Neural cell (in vitro differentiated cells): ENCODE results near the gene SETD6. TPM values are rescaled to one million over a fixed set of nuclear protein-coding genes. Genes with fewer than 3 reads are reported as not detected.

Experiments
- H2AFZ ChIP-seq: fragments of 200-600, 300-800 bp; sonication (generic), shearing (Covaris generic); 2 replicates; pipeline ENCODE4 v1.6.0; 2014; ENCODE audit warnings: low read depth, mild to moderate bottlenecking, antibody characterized with exemption, low read length, moderate library complexity
- H3F3A ChIP-seq: fragments of 200-600 bp; shearing (Covaris generic); 2 replicates; pipeline ENCODE4 v1.6.1; 2016; ENCODE audit warnings: mild to moderate bottlenecking, moderate library complexity, mixed read lengths, antibody characterized with exemption, low read length; ENCODE audit not compliant: insufficient read depth, poor library complexity, severe bottlenecking
- H3K27ac ChIP-seq: fragments of 200-600, 300-800 bp; sonication (generic), shearing (Covaris generic); 2 replicates; pipeline ENCODE4 v1.5.1; 2014; ENCODE audit warnings: mild to moderate bottlenecking, low read length, moderate library complexity
- H3K27me3 ChIP-seq: fragments of 300-800, 200-600 bp; sonication (generic), shearing (Covaris generic); 2 replicates; pipeline ENCODE4 v1.6.0; 2014; ENCODE audit warnings: mild to moderate bottlenecking, low read depth, low read length, moderate library complexity; ENCODE audit not compliant: insufficient read depth
- H3K36me3 ChIP-seq: fragments of 300-800, 200-600 bp; sonication (generic), shearing (Covaris generic); 2 replicates; pipeline ENCODE4 v1.5.1; 2014; ENCODE audit warnings: mild to moderate bottlenecking, antibody characterized with exemption, low read length, moderate library complexity; ENCODE audit not compliant: insufficient read depth
- H3K4me2 ChIP-seq: fragments of 300-800, 200-600 bp; sonication (generic), shearing (Covaris generic); 2 replicates; pipeline ENCODE4 v1.6.0; 2014; ENCODE audit warnings: mild to moderate bottlenecking, low read length
- H3K4me3 ChIP-seq: fragments of 300-800, 200-600 bp; sonication (generic), shearing (Covaris generic); 2 replicates; pipeline ENCODE4 v1.5.1; 2014; ENCODE audit warnings: mild to moderate bottlenecking, low read length, moderate library complexity
- H3K79me2 ChIP-seq: fragments of 200-600 bp; shearing (Covaris generic); replicated peaks from 2 replicates; pipeline ENCODE4 v1.6.0; 2014; ENCODE audit warnings: mild to moderate bottlenecking, low read length, moderate library complexity; ENCODE audit not compliant: insufficient read depth
- H3K9ac ChIP-seq: fragments of 300-800, 200-600 bp; sonication (generic), shearing (Covaris generic); 2 replicates; pipeline ENCODE4 v1.6.1; 2016; ENCODE audit warnings: mild to moderate bottlenecking, low read length, mixed read lengths
- H3K9me2 ChIP-seq: fragments of 200-600 bp; shearing (Covaris generic); 2 replicates; pipeline ENCODE4 v1.6.1; 2016; ENCODE audit warnings: mild to moderate bottlenecking, low read length, mixed read lengths; ENCODE audit not compliant: insufficient read depth
- H3K9me3 ChIP-seq: fragments of 200-600, 300-800 bp; sonication (generic), shearing (Covaris generic); 2 replicates; pipeline ENCODE4 v1.6.1; 2016; ENCODE audit warnings: mild to moderate bottlenecking, mixed run types, low read length, moderate library complexity, mixed read lengths
- H4K20me1 ChIP-seq: fragments of 200-600 bp; shearing (Covaris generic); 2 replicates; pipeline ENCODE4 v1.6.1; 2016; ENCODE audit warnings: mild to moderate bottlenecking, mixed run types; ENCODE audit not compliant: insufficient read depth
- EP300 ChIP-seq: fragments of 450-650 bp; conservative IDR thresholded peaks from 2 replicates; pipeline ENCODE4 v1.6.1; 2014; ENCODE audit warnings: antibody characterized with exemption, mild to moderate bottlenecking, moderate library complexity; ENCODE audit not compliant: poor library complexity, severe bottlenecking
- EZH2 ChIP-seq: fragments of 200-600, 300-800 bp; shearing (Covaris generic), sonication (generic); IDR thresholded peaks from 2 replicates; pipeline ENCODE4 v1.6.1; 2014; ENCODE audit warnings: antibody characterized with exemption, low read length, borderline replicate concordance, mild to moderate bottlenecking; ENCODE audit not compliant: insufficient read depth, poor library complexity, severe bottlenecking
- MXI1 ChIP-seq: fragments of 450-650 bp; conservative IDR thresholded peaks from 2 replicates; pipeline ENCODE4 v1.6.1; 2014; ENCODE audit warnings: antibody characterized with exemption, mild to moderate bottlenecking; ENCODE audit not compliant: poor library complexity, severe bottlenecking
- POLR2AphosphoS5 ChIP-seq: IDR thresholded peaks from 2 replicates; pipeline ENCODE4 v1.6.1; 2012
- RAD21 ChIP-seq: fragments of 450-650 bp; conservative IDR thresholded peaks from 2 replicates; pipeline ENCODE4 v1.6.1; 2014; ENCODE audit warnings: antibody characterized with exemption, mild to moderate bottlenecking, moderate library complexity
- REST ChIP-seq: IDR thresholded peaks from 2 replicates; pipeline ENCODE4 v1.6.1; 2012; ENCODE audit warnings: borderline replicate concordance
- SMC3 ChIP-seq: fragments of 450-650 bp; conservative IDR thresholded peaks from 2 replicates; pipeline ENCODE4 v1.6.1; 2014; ENCODE audit warnings: antibody characterized with exemption, mild to moderate bottlenecking, moderate library complexity; ENCODE audit not compliant: poor library complexity
- TAF1 ChIP-seq: IDR thresholded peaks from 2 replicates; pipeline ENCODE4 v1.6.1; 2012; ENCODE audit warnings: low read depth
- polyA plus RNA-seq: library from polyadenylated mRNA; depleted of rRNA; stranded (reverse); fragments of >200 nt; gene quantifications from 2 replicates; pipeline ENCODE4 v1.2.3, GENCODE V29; 2014
- TF ChIP-seq, protein P1 (sequence below): fragments of 450-650 bp; IDR thresholded peaks from 2 replicates; pipeline ENCODE4 v1.5.1; 2014; ENCODE audit warnings: antibody characterized with exemption, mild to moderate bottlenecking, moderate library complexity; ENCODE audit not compliant: poor library complexity, severe bottlenecking

SETD6 gene
- polyA plus RNA-seq, 1 donor from 2014 or later, result 61.2 TPM

DNA sequence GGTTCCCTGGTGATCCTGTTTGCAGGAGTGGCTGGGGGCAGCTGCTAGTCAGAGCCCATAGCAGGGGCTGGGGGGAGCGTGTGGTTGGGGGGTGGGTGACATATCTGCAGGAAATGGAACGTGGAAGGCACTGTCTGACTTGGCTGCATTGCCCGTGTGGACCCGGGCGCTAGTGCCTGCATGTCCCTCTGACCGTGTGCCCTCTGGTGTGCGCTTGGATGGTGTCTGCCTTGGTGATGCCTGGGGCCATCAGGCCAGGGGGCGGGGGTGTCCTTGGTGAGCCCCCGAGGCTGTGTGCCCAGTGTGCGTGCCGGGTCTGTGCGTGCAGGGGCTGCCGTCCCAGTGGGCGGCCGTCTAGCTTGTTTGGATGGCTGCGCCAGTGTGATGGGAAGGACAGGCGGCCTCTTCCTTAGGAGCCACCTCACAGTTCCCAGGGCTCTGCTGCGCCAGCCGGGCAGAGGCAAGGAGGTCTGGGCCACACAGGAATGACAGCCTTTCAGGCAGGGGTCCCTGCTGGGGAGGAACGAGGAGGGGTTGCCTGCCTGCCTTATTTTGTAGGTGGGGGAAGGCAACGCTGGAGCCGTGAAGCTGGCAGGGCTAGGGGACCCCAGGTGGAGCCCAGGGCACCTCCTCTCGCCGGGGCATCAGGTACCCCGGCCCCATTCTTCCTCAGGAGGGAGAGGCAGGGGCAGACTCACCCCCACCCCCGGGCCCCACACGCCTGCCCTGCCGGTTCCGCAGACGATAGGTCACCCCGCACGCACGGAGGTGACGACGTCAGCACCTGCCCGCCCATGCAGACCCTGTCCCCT, 14.7 kb upstream of the SETD6 start:
- Histone ChIP-seq H3K4me3 (peak overlapping the region; percentile 76), H3F3A (peaks cover 16% of the 10 kb centered on the region), H3K4me2 (peak overlapping the region; percentile 77), H3K36me3 (no peaks in the 10 kb centered on the region), H3K9me2 (no peaks in the 10 kb centered on the region), H2AFZ (peak overlapping the region; percentile 48), H3K79me2 (peaks cover 41% of the 10 kb centered on the region), H3K27ac (peak overlapping the region; percentile 100), H3K27me3 (no peaks in the 10 kb centered on the region), H4K20me1 (peaks cover 4% of the 10 kb centered on the region), H3K9ac (peak overlapping the region; percentile 97), H3K9me3 (no peaks in the 10 kb centered on the region)
- TF ChIP-seq REST, result no peak
- TF ChIP-seq EP300, result no peak
- no peak for TF ChIP-seq EZH2
- no peak for TF ChIP-seq SMC3
- TF ChIP-seq, protein P1, sequence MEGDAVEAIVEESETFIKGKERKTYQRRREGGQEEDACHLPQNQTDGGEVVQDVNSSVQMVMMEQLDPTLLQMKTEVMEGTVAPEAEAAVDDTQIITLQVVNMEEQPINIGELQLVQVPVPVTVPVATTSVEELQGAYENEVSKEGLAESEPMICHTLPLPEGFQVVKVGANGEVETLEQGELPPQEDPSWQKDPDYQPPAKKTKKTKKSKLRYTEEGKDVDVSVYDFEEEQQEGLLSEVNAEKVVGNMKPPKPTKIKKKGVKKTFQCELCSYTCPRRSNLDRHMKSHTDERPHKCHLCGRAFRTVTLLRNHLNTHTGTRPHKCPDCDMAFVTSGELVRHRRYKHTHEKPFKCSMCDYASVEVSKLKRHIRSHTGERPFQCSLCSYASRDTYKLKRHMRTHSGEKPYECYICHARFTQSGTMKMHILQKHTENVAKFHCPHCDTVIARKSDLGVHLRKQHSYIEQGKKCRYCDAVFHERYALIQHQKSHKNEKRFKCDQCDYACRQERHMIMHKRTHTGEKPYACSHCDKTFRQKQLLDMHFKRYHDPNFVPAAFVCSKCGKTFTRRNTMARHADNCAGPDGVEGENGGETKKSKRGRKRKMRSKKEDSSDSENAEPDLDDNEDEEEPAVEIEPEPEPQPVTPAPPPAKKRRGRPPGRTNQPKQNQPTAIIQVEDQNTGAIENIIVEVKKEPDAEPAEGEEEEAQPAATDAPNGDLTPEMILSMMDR, result no peak
- no peak for TF ChIP-seq MXI1
- TF ChIP-seq RAD21, result no peak
- no peak for TF ChIP-seq TAF1
- TF ChIP-seq POLR2AphosphoS5, result no peak

DNA sequence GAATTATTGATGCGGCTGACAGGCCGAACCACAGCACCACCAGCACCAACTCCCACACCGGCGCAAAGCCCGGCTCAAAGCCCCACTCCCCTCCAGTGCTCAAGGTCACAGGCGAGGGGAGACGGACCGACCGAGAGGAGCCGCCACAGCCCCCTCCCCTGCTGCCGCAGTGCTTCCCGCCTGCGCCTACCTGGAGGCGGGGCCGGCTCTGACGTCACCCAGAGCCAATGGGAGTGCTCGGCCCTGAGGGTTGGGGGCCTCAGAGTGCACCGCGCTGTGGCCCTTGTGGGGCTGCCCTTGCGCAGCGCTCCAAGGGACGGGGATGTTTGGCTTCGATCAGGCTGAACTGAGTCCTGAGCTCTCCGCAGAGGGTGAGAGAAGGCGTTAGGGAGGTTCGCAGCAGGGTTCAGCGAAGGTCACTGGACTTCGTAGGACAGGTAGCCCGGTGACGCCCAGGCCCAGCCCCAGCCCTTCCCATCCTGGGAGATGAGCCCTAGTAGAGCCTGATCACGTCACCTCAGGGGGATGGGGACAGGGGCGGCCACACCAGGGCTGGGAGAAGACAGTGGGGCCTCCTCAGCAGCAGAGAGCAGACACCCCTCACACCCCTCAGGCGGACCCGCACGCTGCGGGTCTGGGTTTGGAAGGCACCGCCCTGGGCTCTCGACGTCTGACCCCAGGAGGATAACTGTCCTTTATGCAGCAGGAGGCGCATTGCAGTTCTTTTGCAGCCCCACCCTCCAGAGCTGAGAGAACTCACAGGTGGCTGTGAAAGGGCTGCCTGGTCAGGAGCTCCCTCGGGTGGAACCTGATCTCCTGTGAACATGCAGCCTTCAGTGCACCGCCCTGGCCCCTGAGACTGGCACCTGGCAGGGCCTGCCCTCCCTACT, 13.8 kb upstream of the SETD6 start:
- no peaks in the 10 kb centered on the region for H3K9me2 ChIP-seq
- H3K9ac ChIP-seq, result peak overlapping the region; percentile 97
- peaks cover 41% of the 10 kb centered on the region for H3K79me2 ChIP-seq
- H3K27ac ChIP-seq, result peak overlapping the region; percentile 100
- H3K36me3 ChIP-seq, result no peaks in the 10 kb centered on the region
- peak overlapping the region; percentile 76 for H3K4me3 ChIP-seq
- H4K20me1 ChIP-seq, result peaks cover 4% of the 10 kb centered on the region
- H3K4me2 ChIP-seq, result peak overlapping the region; percentile 77
- H3K27me3 ChIP-seq, result no peaks in the 10 kb centered on the region
- TF ChIP-seq EP300, result peak; percentile 61
- peak; percentile 44 for TF ChIP-seq SMC3
- TF ChIP-seq EZH2, result no peak
- TF ChIP-seq, protein P1, result peak; percentile 16
- TF ChIP-seq TAF1, result peak; percentile 71
- peak; percentile 10 for TF ChIP-seq REST
- peak; percentile 94 for TF ChIP-seq POLR2AphosphoS5
- peak; percentile 34 for TF ChIP-seq MXI1
- no peak for TF ChIP-seq RAD21
- peaks cover 15% of the 10 kb centered on the region for H3F3A ChIP-seq
- H3K9me3 ChIP-seq, result no peaks in the 10 kb centered on the region
- H2AFZ ChIP-seq, result peak overlapping the region; percentile 48
